Esophagus muscularis mucosa (tissue), 3 donors: Measurements from ENCODE around the gene ENOX2.

Experiments
- CTCF ChIP-seq, 3 experiments: fragments of 200-600 bp in 2 of 3; fragments of 450-650 bp in 1 of 3; sonication (generic) in 2 of 3; IDR thresholded peaks; one replicate each; pipeline ENCODE4 v1.5.1; 2017 to 2019; ENCODE audit warnings: antibody characterized with exemption in 3 of 3, mild to moderate bottlenecking in 2 of 3, moderate library complexity in 1 of 3
- POLR2A ChIP-seq: fragments of 450-650 bp; IDR thresholded peaks from one replicate; pipeline ENCODE4 v1.6.1; 2017; ENCODE audit warnings: antibody characterized with exemption, moderate library complexity, mild to moderate bottlenecking, low read depth

GRCh38 chrX:130726661-130727060 lies 176.3 kb downstream of the ENOX2 start:
- no peak for TF ChIP-seq CTCF (IDR thresholded peaks at IDR 0.05)
- no peak for TF ChIP-seq POLR2A
